ENCODE data around the gene RFNG. TPM values are rescaled to one million over a fixed set of nuclear protein-coding genes. Genes with fewer than 3 reads are reported as not detected.

Gene RFNG
- total and polyA plus RNA-seq, 10 of the 15 experiments (the other 5 are each of a cell fraction or from before 2014, with no cell fraction given) = 0.10 to 19.6 (median 6.2) TPM

- intact Hi-C loops (cut with micrococcal nuclease; ENCODE audit: unreplicated experiment) = no loop called here
- Histone ChIP-seq H3K9ac (ENCODE audit: control insufficient read depth, insufficient read depth, low read length) (no peak overlapping the region), H3K79me2 (ENCODE audit: control insufficient read depth, insufficient read depth, low read length) (peaks cover 20% of the 10 kb centered on the region), H3K4me1 (ENCODE audit: control insufficient read depth, insufficient read depth, low read length) (peaks cover 8% of the 10 kb centered on the region), H3K9me3 (replicated peaks; ENCODE audit: control insufficient read depth, insufficient read depth, low read length) (no peaks in the 10 kb centered on the region), H3K4me2 (ENCODE audit: control insufficient read depth, insufficient read depth) (no peak overlapping the region), H3K36me3 (ENCODE audit: control insufficient read depth in 2 of 2, insufficient read depth in 2 of 2, low read length in 1 of 2) (peaks cover 3 to 19% of the 10 kb centered on the region in 2 experiments; a peak in 3 of 4 replicates), H3K27ac (ENCODE audit: control insufficient read depth, insufficient read depth) (no peak overlapping the region), H3K4me3 (no peak overlapping the region), H4K20me1 (ENCODE audit: control insufficient read depth, insufficient read depth) (no peaks in the 10 kb centered on the region), H2AFZ (ENCODE audit: control insufficient read depth, low read depth, low read length) (no peak overlapping the region), H3K27me3 (replicated peaks in 1 of 2; ENCODE audit: control insufficient read depth in 2 of 2, insufficient read depth in 2 of 2, low read length in 1 of 2) (no peaks in the 10 kb centered on the region)
- FAIRE-seq = no peak
- TF ChIP-seq FOXK2 (IDR thresholded peaks at IDR 0.05) (no peak), ZBTB11 (CRISPR knock-in tag; IDR thresholded peaks at IDR 0.05) (no peak), BMI1 (IDR thresholded peaks at IDR 0.05; ENCODE audit: borderline replicate concordance) (no peak), POLR2A (IDR thresholded peaks at IDR 0.05; ENCODE audit: low read depth, low read length) (no peak), HDAC6 (IDR thresholded peaks at IDR 0.05; ENCODE audit: unreplicated experiment) (no peak), GATAD2B (conservative IDR thresholded peaks at IDR 0.05; ENCODE audit: low read depth) (no peak), BACH1 (IDR thresholded peaks at IDR 0.05; ENCODE audit: borderline replicate concordance) (no peak), E2F4 (IDR thresholded peaks at IDR 0.05; ENCODE audit: low read depth, low read length) (no peak), RAD21 (IDR thresholded peaks at IDR 0.05; ENCODE audit: insufficient read depth, low read depth, low read length) (no peak), JUND (IDR thresholded peaks at IDR 0.05; ENCODE audit: low read depth, low read length) (no peak), CEBPB (IDR thresholded peaks at IDR 0.05; ENCODE audit: borderline replicate concordance in 1 of 2, low read depth in 2 of 2, low read length in 2 of 2) (no peak), ESRRA (IDR thresholded peaks at IDR 0.05; ENCODE audit: low read length) (no peak), YY1 (IDR thresholded peaks at IDR 0.05; ENCODE audit: low read depth, low read length) (no peak), RBBP5 (conservative IDR thresholded peaks at IDR 0.05) (no peak), SREBF1 (IDR thresholded peaks at IDR 0.05; ENCODE audit: low read length) (no peak), ATF3 (IDR thresholded peaks at IDR 0.05; ENCODE audit: borderline replicate concordance, extremely low read depth, low read depth, low read length) (no peak), ELK1 (IDR thresholded peaks at IDR 0.05; ENCODE audit: low read depth, low read length) (no peak)
- SMC1A ChIA-PET (ENCODE audit: uncharacterized antibody, unreplicated experiment) = interaction anchor here (0.8 kb wide), 1 partner anchor 25 kb away, joined by 3 read pairs; the partner anchor contains the start of gene DCXR
- no peak for DNase-seq (ENCODE audit: low read depth, low spot score)
- WGBS (ENCODE audit: insufficient coverage, insufficient replicate concordance, low lambda C conversion rate, missing lambda C conversion rate) = 95% methylated on average over 9 of the region's 9 CpGs
- no TSS peak for BruUV-seq (replicated peaks)
- POLR2A ChIA-PET = no interaction called here
- no peak for ATAC-seq
- CTCF ChIA-PET = no interaction called here
- in situ Hi-C loops (cut with MboI) = no loop called here
- RAD21 ChIA-PET (ENCODE audit: unreplicated experiment) = no interaction called here
Measured at GRCh38 chr17:82062984-82063368, 11.4 kb upstream of the RFNG start.
